Breast epithelium (tissue), 4 donors: ENCODE data around the gene WDR86. TPM values are rescaled to one million over a fixed set of nuclear protein-coding genes. Genes with fewer than 3 reads are reported as not detected.

Experiments
- DNase-seq, 2 donors: peaks; one replicate each; pipeline ENCODE4 v3.0.0-alpha.2; 2019; ENCODE audit warnings: low spot score in 2 of 2
- H3K27ac ChIP-seq, 2 donors: fragments of 200-600 bp; sonication (generic) in 1 of 2; one replicate each; pipeline ENCODE4 v1.5.1; 2016 to 2019; ENCODE audit warnings: mild to moderate bottlenecking in 1 of 2
- H3K27me3 ChIP-seq, 2 donors: fragments of 200-600 bp; sonication (generic) in 1 of 2; one replicate each; pipeline versions ENCODE4 v1.5.1 to v1.6.0; 2017 to 2019; ENCODE audit warnings: control low read depth in 1 of 2, mild to moderate bottlenecking in 1 of 2
- H3K36me3 ChIP-seq: fragments of 200-600 bp; one replicate; pipeline ENCODE4 v1.5.1; 2019
- H3K4me1 ChIP-seq, 2 donors: fragments of 200-600 bp; sonication (generic); one replicate each; pipeline ENCODE4 v1.5.1; 2016 to 2019; ENCODE audit warnings: control low read depth in 1 of 2
- H3K4me3 ChIP-seq, 3 donors: fragments of 200-600 bp; sonication (generic); 1 replicate in 2 of 3; 2 replicates in 1 of 3; pipeline ENCODE4 v1.5.1; 2016 to 2019; ENCODE audit warnings: mild to moderate bottlenecking in 3 of 3, moderate library complexity in 2 of 3
- H3K9me3 ChIP-seq, 2 donors: fragments of 200-600 bp; sonication (generic) in 1 of 2; one replicate each; pipeline ENCODE4 v1.5.1; 2016 to 2019; ENCODE audit warnings: control low read depth in 1 of 2
- CTCF ChIP-seq, 3 donors: fragments of 450-650 bp; IDR thresholded peaks; one replicate each; pipeline ENCODE4 v1.5.1; 2016 to 2017; ENCODE audit warnings: antibody characterized with exemption in 3 of 3, mild to moderate bottlenecking in 3 of 3, moderate library complexity in 3 of 3
- POLR2A ChIP-seq: fragments of 450-650 bp; IDR thresholded peaks from one replicate; pipeline ENCODE4 v1.6.1; 2016; ENCODE audit warnings: antibody characterized with exemption, mild to moderate bottlenecking, moderate library complexity
- POLR2AphosphoS5 ChIP-seq, 3 donors: sonication (generic); formaldehyde crosslinking; IDR thresholded peaks; one replicate each; pipeline ENCODE4 v1.6.1; 2017; ENCODE audit warnings: antibody characterized with exemption in 3 of 3
- intact Hi-C: fragments of 100-400 bp; cut with DNase I; formaldehyde crosslinking; loops from one replicate; pipeline ENCODE4 v1.15.1; 2023; ENCODE audit warnings: low total_unique reads
- total RNA-seq, 3 donors: library from RNA; depleted of rRNA; stranded (reverse); fragments of >200 nt; gene quantifications; one replicate each; pipeline ENCODE4 v1.1.0, GENCODE V29; 2016

Gene WDR86
- total RNA-seq, 3 donors from 2014 or later: 15.5 to 61.5 (median 57.0) TPM

- peaks cover 0 to 11% of the 10 kb centered on the region in 2 donors for H3K4me1 ChIP-seq
Observed at GRCh38 chr7:151338809-151339208, 71.0 kb downstream of the WDR86 start.

GRCh38 chr7:151337346-151337745, 72.5 kb downstream of the WDR86 start:
- Histone ChIP-seq H3K27ac (no peak overlapping the region), H3K9me3 (no peaks in the 10 kb centered on the region), H3K4me1 (no peaks in the 10 kb centered on the region), H3K4me3 (no peak overlapping the region), H3K27me3 (no peaks in the 10 kb centered on the region), H3K36me3 (no peaks in the 10 kb centered on the region)
- no peak for DNase-seq
- TF ChIP-seq POLR2AphosphoS5 (IDR thresholded peaks at IDR 0.05) (no peak), CTCF (IDR thresholded peaks at IDR 0.05) (no peak), POLR2A (no peak)
- intact Hi-C loops: no loop called here

More at GRCh38 chr7:151338809-151339208, 71.0 kb downstream of the WDR86 start:
- no peaks in the 10 kb centered on the region for H3K36me3 ChIP-seq
- no peak for TF ChIP-seq POLR2AphosphoS5 (IDR thresholded peaks at IDR 0.05)
- TF ChIP-seq POLR2A: no peak
- no peak for TF ChIP-seq CTCF (IDR thresholded peaks at IDR 0.05)
- DNase-seq: no peak
- H3K9me3 ChIP-seq: no peaks in the 10 kb centered on the region
- H3K27me3 ChIP-seq: no peaks in the 10 kb centered on the region
- intact Hi-C loops: no loop called here
- no peak overlapping the region for H3K27ac ChIP-seq
- H3K4me3 ChIP-seq: no peak overlapping the region

- H3K27ac ChIP-seq: no peak overlapping the region
- H3K27me3 ChIP-seq: no peaks in the 10 kb centered on the region
- H3K36me3 ChIP-seq: no peaks in the 10 kb centered on the region
- H3K9me3 ChIP-seq: no peaks in the 10 kb centered on the region
- DNase-seq: no peak
- no peaks in the 10 kb centered on the region for H3K4me1 ChIP-seq
- H3K4me3 ChIP-seq: no peak overlapping the region
- intact Hi-C loops: no loop called here
- TF ChIP-seq POLR2AphosphoS5 (IDR thresholded peaks at IDR 0.05) (no peak), CTCF (IDR thresholded peaks at IDR 0.05) (no peak)
Observed at GRCh38 chr7:151336027-151336708, 73.7 kb downstream of the WDR86 start.

GRCh38 chr7:151334628-151335027, 75.2 kb downstream of the WDR86 start:
- H3K4me1 ChIP-seq: no peaks in the 10 kb centered on the region
- no peak overlapping the region for H3K27ac ChIP-seq
- H3K9me3 ChIP-seq: no peaks in the 10 kb centered on the region
- TF ChIP-seq POLR2A (no peak), CTCF (IDR thresholded peaks at IDR 0.05) (no peak), POLR2AphosphoS5 (IDR thresholded peaks at IDR 0.05) (no peak)
- no peaks in the 10 kb centered on the region for H3K27me3 ChIP-seq
- no peak overlapping the region for H3K4me3 ChIP-seq
- no peaks in the 10 kb centered on the region for H3K36me3 ChIP-seq
- DNase-seq: no peak
- intact Hi-C loops: no loop called here

Other genes starting within 250 kb of the WDR86 start
- not detected for gene GBX1, start 242.3 kb downstream of the WDR86 start, total RNA-seq
- gene ASB10, start 222.8 kb downstream of the WDR86 start, total RNA-seq: not detected
- gene H2BK1, start 199.6 kb downstream of the WDR86 start, total RNA-seq: not detected
- gene ABCF2, start 182.8 kb downstream of the WDR86 start, total RNA-seq: 10 to 100 TPM; 35.6 to 58.7 (median 42.2) TPM
- 10 to 100 TPM; 24.5 to 40.6 (median 38.3) TPM for gene CHPF2, start 177.6 kb downstream of the WDR86 start, total RNA-seq
- gene SMARCD3, start 161.3 kb downstream of the WDR86 start, total RNA-seq: 10 to 100 TPM; 21.3 to 69.5 (median 43.5) TPM
- gene NUB1, start 68.2 kb downstream of the WDR86 start, total RNA-seq: 10 to 100 TPM; 61.9 to 71.7 (median 62.7) TPM
- gene CRYGN, start 30.1 kb upstream of the WDR86 start, total RNA-seq: 1 to 10 TPM in 1 of 3 donors, under 1 TPM in 1, not detected in 1; 0.98 to 1.3 TPM
- gene RHEB, start 109.9 kb upstream of the WDR86 start, total RNA-seq: 10 to 100 TPM; 89.3 to 99.3 (median 95.0) TPM